ENCODE data around the gene ZBTB20. TPM values are rescaled to one million over a fixed set of nuclear protein-coding genes. Genes with fewer than 3 reads are reported as not detected.

Gene ZBTB20
- total and polyA plus RNA-seq, 7 donors: 0.40 to 74.9 (median 41.7) TPM

DNA sequence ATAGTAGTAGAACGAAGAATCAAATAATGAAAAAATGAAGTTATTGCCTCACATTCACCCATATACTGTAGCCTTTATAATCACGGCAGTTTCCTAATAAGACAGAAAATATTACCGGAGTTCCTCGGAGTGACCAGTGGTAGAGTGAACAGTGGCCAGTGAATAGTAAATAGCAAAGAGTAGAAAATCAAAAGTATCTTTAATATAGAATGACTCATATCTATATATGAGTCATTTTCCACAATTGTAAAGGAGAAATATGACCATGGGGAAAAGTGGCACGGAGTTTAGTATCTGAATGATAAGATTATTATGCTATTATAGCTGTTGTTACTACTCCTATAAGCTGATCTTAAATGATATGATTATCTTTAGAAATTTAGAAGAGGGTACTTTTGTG, 38.5 kb downstream of the ZBTB20 start:
- H3K27ac ChIP-seq: peak overlapping the region; percentile 76
- peak in 3 of 4 donors; percentile 10 to 36 (median 29) for ATAC-seq
- peak overlapping the region; percentile 58 for H3K4me3 ChIP-seq
- no peaks in the 10 kb centered on the region for H3K36me3 ChIP-seq (ENCODE audit: insufficient read depth in 1 of 2, low read depth in 1 of 2)
- no peak for DNase-seq
- intact Hi-C loops (cut with DNase I): loop anchor here in 1 of 2 donors (5.0 kb wide), 1 partner anchor 34 kb away; no protein-coding TSS in a partner anchor
- H3K9me3 ChIP-seq: peaks cover 5% of the 10 kb centered on the region
- H3K27me3 ChIP-seq (ENCODE audit: insufficient read depth in 3 of 3, low read length in 2 of 3): no peaks in the 10 kb centered on the region
- no peak for TF ChIP-seq CTCF (IDR thresholded peaks at IDR 0.05)
- H3K4me1 ChIP-seq: peaks cover 20% of the 10 kb centered on the region
- WGBS, 3 donors: 60 to 82% (median 67%) methylated on average over 5 of the region's 5 CpGs

GRCh38 chr3:115102046-115102445, 45.0 kb downstream of the ZBTB20 start:
- ATAC-seq (peak in 2 of 4 donors; percentile 26 to 38), DNase-seq (no peak)
- no peak for TF ChIP-seq CTCF (IDR thresholded peaks at IDR 0.05)
- Histone ChIP-seq H3K4me3 (peak overlapping the region; percentile 68), H3K9me3 (peaks cover 5% of the 10 kb centered on the region), H3K36me3 (ENCODE audit: insufficient read depth in 1 of 2, low read depth in 1 of 2) (no peaks in the 10 kb centered on the region), H3K27me3 (ENCODE audit: insufficient read depth in 3 of 3, low read length in 2 of 3) (no peaks in the 10 kb centered on the region), H3K27ac (peak overlapping the region; percentile 83), H3K4me1 (peaks cover 27% of the 10 kb centered on the region)
- intact Hi-C loops (cut with DNase I): no loop called here
- 45 to 71% (median 47%) methylated on average over 2 of the region's 2 CpGs for WGBS, 3 donors

DNA sequence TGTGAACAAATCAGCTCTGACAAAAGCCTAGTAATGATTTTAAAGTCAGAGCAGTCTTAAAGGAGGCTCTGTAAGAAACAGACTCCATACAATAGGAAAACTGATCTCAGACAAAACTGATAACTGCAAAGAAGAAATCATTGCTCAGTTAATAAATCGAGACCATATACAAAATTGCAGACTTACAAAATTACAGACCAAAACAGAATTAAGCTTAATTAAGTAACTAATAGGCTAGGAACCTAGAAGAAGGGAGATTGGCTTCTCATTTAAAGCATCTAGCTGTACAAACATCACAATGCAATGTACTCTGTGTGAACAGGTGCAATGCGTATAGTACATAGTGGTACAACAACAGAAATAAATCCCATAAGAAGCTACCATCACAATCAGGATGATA, 46.3 kb downstream of the ZBTB20 start:
- peak overlapping the region; percentile 68 for H3K4me3 ChIP-seq
- no peaks in the 10 kb centered on the region for H3K36me3 ChIP-seq (ENCODE audit: insufficient read depth in 1 of 2, low read depth in 1 of 2)
- peaks cover 5% of the 10 kb centered on the region for H3K9me3 ChIP-seq
- WGBS, 3 donors: 25 to 53% (median 29%) methylated on average over 2 of the region's 2 CpGs
- DNase-seq (no peak), ATAC-seq (peak in 3 of 4 donors; percentile 37 to 46 (median 46))
- no peaks in the 10 kb centered on the region for H3K27me3 ChIP-seq (ENCODE audit: insufficient read depth in 3 of 3, low read length in 2 of 3)
- no peak for TF ChIP-seq CTCF (IDR thresholded peaks at IDR 0.05)
- H3K27ac ChIP-seq: peak overlapping the region; percentile 83
- intact Hi-C loops (cut with DNase I): no loop called here
- peaks cover 40% of the 10 kb centered on the region for H3K4me1 ChIP-seq

- no peaks in the 10 kb centered on the region for H3K27me3 ChIP-seq (ENCODE audit: insufficient read depth in 3 of 3, low read length in 2 of 3)
- peak overlapping the region; percentile 68 for H3K4me3 ChIP-seq
- H3K27ac ChIP-seq: peak overlapping the region; percentile 83
- DNase-seq (no peak), ATAC-seq (peak; percentile 75 to 85 (median 83))
- H3K9me3 ChIP-seq: peaks cover 5% of the 10 kb centered on the region
- intact Hi-C loops (cut with DNase I): no loop called here
- WGBS, 3 donors: 0 to 3% (median 1%) methylated on average over 5 of the region's 5 CpGs
- no peak for TF ChIP-seq CTCF (IDR thresholded peaks at IDR 0.05)
- peaks cover 47% of the 10 kb centered on the region for H3K4me1 ChIP-seq
- H3K36me3 ChIP-seq (ENCODE audit: insufficient read depth in 1 of 2, low read depth in 1 of 2): no peaks in the 10 kb centered on the region
Measured at GRCh38 chr3:115099986-115100571, 47.0 kb downstream of the ZBTB20 start.

Measured in psoas muscle (tissue), 8 donors.